Adrenal gland (tissue), 5 donors: ENCODE data around the gene SOX12.
A peak's percentile ranks its signal among the peaks of the same experiment; 100 is the strongest.

Experiments
- POLR2A ChIP-seq, 2 donors: fragments of 450-650 bp; IDR thresholded peaks; one replicate each; pipeline ENCODE4 v1.6.1; 2017; ENCODE audit warnings: antibody characterized with exemption in 2 of 2, mild to moderate bottlenecking in 2 of 2, moderate library complexity in 1 of 2
- TF ChIP-seq, protein P1 (sequence below), 6 experiments: fragments of 450-650 bp in 4 of 6; fragments of 200-600 bp in 2 of 6; sonication (generic) in 1 of 6; IDR thresholded peaks; 1 replicate in 5 of 6; 2 replicates in 1 of 6; pipeline versions ENCODE4 v1.5.1 to v1.8.0; 2016 to 2021; ENCODE audit warnings: antibody characterized with exemption in 6 of 6, mild to moderate bottlenecking in 2 of 6, moderate library complexity in 1 of 6
- donor health status: DM: no; HTN: no; CAD: no.

DNA sequence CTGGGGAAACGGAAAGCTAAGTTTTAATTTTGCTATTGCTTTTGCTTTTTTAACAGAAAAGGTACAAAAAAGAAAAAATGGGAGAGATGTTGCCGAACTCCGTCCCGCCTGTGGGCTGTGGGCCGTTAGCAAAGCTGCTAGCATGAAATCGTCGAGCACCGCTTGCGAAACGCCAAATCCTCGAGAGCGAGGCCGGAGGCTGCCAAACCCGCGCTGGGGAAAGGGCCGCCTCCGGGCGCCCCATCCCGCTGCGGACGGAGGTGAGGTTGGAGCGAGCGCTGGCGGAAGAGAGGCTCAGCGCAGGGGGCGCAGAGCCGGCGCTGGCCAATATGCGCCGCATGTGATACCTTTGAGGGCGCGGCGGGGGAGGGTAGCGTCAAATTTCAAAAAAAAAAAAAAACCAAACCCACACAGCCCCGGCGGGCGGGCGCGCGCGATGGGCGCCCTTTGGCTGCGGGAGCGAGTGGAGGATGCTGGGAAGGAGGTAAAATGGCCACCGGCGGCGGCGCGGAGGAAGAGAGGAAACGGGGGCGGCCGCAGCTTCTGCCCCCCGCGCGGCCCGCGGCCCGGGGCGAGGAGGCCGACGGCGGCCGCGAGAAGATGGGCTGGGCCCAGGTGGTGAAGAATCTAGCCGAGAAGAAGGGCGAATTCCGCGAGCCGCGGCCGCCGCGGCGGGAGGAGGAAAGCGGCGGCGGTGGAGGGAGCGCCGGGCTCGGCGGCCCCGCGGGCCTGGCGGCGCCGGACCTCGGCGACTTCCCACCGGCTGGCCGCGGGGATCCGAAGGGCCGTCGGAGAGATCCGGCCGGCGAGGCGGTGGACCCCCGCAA lies 28.0 kb upstream of the SOX12 start, which contains the start of gene ZCCHC3:
- TF ChIP-seq, protein P1, sequence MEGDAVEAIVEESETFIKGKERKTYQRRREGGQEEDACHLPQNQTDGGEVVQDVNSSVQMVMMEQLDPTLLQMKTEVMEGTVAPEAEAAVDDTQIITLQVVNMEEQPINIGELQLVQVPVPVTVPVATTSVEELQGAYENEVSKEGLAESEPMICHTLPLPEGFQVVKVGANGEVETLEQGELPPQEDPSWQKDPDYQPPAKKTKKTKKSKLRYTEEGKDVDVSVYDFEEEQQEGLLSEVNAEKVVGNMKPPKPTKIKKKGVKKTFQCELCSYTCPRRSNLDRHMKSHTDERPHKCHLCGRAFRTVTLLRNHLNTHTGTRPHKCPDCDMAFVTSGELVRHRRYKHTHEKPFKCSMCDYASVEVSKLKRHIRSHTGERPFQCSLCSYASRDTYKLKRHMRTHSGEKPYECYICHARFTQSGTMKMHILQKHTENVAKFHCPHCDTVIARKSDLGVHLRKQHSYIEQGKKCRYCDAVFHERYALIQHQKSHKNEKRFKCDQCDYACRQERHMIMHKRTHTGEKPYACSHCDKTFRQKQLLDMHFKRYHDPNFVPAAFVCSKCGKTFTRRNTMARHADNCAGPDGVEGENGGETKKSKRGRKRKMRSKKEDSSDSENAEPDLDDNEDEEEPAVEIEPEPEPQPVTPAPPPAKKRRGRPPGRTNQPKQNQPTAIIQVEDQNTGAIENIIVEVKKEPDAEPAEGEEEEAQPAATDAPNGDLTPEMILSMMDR (IDR thresholded peaks at IDR 0.05), result peak in 3 of 6 experiments; percentile 12 to 20 (median 18)
- peak; percentile 62 to 74 for TF ChIP-seq POLR2A (IDR thresholded peaks at IDR 0.05)
